ENCODE results near the gene ANTXR2.
"Not testable (repeated sequence)": the region's sequence is repeated elsewhere in the genome, so short reads cannot be mapped to it uniquely, and the experiment has no call there.

The ANTXR2 gene

GRCh38 chr4:79998201-79998600, 74.8 kb downstream of the ANTXR2 start:
- FAIRE-seq (no peak), DNase-seq (ENCODE audit: insufficient read length, low spot score) (no peak)

DNA sequence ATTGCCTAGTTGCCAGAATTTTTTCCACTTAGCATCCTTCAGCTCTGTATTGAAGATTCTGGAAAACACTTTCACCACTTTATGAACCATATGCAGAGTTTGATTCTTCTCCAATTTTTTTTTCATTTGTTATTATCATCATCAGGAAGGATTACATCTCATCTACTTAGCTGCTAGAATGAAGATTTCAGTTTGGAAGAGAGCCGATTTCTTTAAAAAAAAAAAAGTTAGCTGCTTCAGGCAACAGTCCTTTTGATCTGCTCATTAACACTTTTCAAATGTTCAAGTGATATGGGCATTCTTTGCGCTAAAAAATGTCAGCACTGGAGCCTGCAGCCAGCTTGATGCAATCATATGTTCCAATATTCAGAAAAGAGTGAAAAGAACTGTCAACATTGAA, 76.2 kb downstream of the ANTXR2 start:
- FAIRE-seq (no peak), DNase-seq (ENCODE audit: insufficient read length, low spot score) (no peak)

- DNase-seq (ENCODE audit: insufficient read length, low spot score), result no peak
- no peak for FAIRE-seq
Observed at GRCh38 chr4:79993476-79993875, 79.6 kb downstream of the ANTXR2 start.

DNA sequence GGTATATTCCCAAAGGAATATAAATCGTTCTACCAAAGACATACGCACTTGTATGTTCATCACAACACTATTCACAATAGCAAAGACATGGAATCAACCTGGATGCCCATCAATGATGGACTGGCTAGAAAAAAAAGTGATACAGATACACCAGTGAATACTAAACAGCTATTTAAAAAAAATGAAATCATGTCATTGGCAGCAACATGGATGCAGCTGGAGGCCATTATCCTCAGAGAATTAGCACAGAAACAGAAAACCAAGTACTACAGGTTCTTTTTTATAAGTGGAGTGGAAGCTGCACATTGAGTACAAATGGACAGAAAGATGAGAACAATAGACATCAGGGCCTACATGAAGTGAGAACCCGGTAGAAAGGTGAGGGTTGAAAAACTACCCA, 81.4 kb downstream of the ANTXR2 start:
- DNase-seq (ENCODE audit: insufficient read length, low spot score) (no peak), FAIRE-seq (no peak)

- DNase-seq (ENCODE audit: insufficient read length, low spot score); FAIRE-seq: not testable (repeated sequence)
Observed at GRCh38 chr4:79991100-79991499, 81.9 kb downstream of the ANTXR2 start.

GRCh38 chr4:79987401-79987800, 85.6 kb downstream of the ANTXR2 start:
- no peak for DNase-seq (ENCODE audit: insufficient read length, low spot score)
- FAIRE-seq, result no peak

GRCh38 chr4:79983431-79983830, 89.6 kb downstream of the ANTXR2 start:
- no peak for DNase-seq (ENCODE audit: insufficient read length, low spot score)
- FAIRE-seq, result no peak

DNA sequence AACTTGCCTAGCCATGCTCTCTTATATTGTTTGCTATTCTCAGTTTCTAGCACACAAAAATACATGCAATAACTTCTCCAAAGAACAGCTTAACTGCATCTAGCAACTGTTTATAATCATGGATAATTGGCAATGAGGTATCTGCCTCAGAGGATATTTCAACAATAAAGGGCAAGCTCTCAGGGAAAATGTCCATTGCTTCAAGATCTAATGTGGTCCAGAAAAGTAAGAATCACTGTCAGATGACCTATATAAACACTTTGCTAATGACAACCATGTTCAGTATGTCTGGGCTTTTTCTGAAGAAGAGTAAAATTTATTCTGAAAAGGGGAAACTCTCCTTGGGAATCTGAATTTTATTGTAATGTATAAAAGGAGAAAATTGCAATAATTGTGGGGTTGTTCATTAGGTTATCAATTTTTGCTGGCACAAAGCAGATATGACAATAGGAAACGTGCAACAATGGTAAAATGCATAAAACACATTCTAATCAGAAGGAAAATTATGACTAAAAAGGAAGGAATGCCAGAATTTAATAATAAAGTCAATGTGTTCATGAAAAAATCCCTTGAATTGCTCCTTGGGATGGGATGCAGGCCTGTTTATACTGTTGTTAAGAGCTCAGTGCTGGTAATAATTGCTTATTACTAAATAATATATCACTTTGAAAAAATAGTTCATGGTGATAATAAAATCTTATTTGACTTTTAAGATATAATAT, 90.3 kb downstream of the ANTXR2 start:
- no peak for DNase-seq (ENCODE audit: insufficient read length, low spot score)
- no peak for FAIRE-seq

DNA sequence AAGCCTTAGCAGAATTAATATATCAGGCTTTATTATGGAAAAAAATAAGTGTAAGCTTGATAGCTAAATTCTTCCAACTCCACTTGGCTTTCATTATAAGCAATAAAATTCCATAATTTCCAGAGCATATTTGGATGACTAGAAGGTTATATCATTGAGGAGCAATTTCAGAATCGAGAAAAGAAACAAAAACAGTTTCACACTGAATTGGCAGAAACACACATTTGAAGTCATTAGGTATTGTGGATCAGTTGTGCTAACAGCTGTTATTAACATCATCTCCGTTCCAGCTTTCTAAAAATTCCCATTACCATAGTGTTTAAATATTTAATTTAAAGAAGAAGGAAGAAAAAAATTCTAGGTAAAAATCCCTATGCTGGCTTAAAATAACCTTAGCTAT, 92.6 kb downstream of the ANTXR2 start:
- no peak for FAIRE-seq
- DNase-seq (ENCODE audit: insufficient read length, low spot score), result no peak

GRCh38 chr4:79979785-79980437, 93.1 kb downstream of the ANTXR2 start:
- DNase-seq (ENCODE audit: insufficient read length, low spot score), result no peak
- FAIRE-seq, result no peak

DNA sequence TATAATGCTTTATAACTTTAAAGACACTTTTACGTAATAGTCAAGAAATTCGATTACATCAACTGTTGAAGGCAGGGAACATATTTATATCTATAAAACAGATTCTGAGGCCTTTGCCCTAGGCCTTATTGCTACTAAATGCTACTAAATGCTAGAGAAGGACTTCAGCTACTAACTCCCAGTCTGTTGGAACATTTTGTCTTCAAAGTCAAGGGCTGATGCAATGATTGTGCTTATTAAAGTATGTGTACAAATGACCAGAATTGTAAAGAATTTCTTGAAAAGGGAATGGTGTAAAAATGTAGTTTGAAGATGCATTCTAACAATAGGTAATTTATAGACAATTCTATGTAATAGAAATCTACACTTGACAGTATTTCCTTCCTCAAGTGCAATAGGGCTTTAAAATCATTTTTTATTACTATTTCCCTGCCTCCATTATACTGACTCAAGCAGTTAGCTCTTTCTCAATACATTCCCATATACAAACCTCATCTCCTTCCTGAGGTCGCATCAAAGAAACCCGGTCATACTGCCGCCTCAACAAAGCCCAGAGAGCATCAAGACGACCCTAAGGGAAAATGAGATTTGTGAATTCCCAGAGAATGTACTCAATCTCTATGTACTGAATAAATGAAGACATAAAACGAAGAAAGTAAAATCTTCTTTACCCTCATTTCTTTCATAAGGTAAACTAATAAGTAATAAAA, 95.7 kb downstream of the ANTXR2 start:
- FAIRE-seq (no peak), DNase-seq (ENCODE audit: insufficient read length, low spot score) (no peak)

- FAIRE-seq (no peak), DNase-seq (ENCODE audit: insufficient read length, low spot score) (no peak)
Observed at GRCh38 chr4:79964400-79965211, 108.4 kb downstream of the ANTXR2 start.

GRCh38 chr4:79964020-79964399, 109.0 kb downstream of the ANTXR2 start:
- no peak for DNase-seq (ENCODE audit: insufficient read length, low spot score)
- no peak for FAIRE-seq

GRCh38 chr4:79959652-79960051, 113.4 kb downstream of the ANTXR2 start:
- DNase-seq (ENCODE audit: insufficient read length, low spot score) (no peak), FAIRE-seq (no peak)

GRCh38 chr4:79958466-79959264, 114.4 kb downstream of the ANTXR2 start:
- DNase-seq (ENCODE audit: insufficient read length, low spot score) (no peak), FAIRE-seq (no peak)

DNA sequence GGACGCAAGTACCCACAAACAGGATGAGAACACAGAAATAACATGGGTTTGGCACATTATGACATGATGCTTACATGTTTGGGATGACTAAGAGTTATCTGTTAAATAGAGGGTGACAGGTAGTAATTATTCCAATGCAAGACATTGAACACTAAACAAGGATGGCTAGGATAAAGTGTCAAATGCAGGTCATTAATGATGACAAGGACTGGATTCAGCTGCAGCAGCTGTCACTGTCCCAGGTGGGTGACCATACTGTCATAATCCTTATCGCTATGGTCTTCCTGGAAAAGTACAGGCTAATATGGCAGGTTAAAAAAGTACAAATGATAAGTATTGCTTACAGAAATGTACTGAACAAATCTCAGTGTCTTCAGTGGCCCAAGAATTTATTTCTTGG, 123.9 kb downstream of the ANTXR2 start:
- FAIRE-seq, result no peak

DNA sequence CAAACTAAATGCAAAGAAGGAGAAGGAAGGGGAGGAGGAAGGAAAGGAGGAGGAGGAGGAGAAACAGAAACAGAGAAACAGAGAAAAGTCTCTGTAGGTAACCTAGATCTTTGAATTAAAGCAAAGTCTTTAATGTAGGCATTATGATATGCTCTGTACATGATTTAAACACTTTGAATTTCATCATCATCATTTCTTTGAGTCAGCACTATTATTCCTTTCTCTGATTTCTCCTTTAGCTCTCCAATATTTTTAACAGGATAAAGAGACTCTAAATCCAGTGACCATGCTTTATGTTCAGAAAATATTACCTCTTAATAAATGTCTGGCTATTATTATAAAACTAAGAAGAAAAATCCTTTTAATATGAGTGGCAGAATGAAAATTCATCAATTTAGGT, 124.3 kb downstream of the ANTXR2 start:
- no peak for FAIRE-seq
- DNase-seq (ENCODE audit: insufficient read length, low spot score), result no peak

More for the DNA sequence above, 123.9 kb downstream of the ANTXR2 start:
- DNase-seq (ENCODE audit: insufficient read length, low spot score), result no peak

GRCh38 chr4:79948261-79948660, 124.8 kb downstream of the ANTXR2 start:
- DNase-seq (ENCODE audit: insufficient read length, low spot score) (no peak), FAIRE-seq (no peak)

DNA sequence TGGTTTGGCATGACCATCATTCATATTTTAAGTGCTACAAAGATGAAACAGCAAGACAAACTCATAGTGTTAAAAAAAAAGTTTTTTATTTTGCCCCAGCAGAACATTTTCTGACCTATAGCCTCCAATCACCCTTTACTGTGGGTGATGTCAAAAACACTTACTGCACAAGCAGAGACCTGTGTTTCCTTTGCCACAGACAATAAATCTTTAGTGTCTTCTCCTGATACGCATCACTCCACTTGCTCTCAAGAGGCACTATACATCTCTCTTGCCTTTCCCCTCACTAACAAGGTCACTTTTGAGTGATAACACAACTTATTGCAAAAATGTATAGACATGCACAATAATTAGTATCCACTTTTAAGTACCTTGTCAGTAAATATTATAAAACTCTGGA, 125.6 kb downstream of the ANTXR2 start:
- FAIRE-seq (no peak), DNase-seq (ENCODE audit: insufficient read length, low spot score) (no peak)

- no peak for FAIRE-seq
- no peak for DNase-seq (ENCODE audit: insufficient read length, low spot score)
Observed at GRCh38 chr4:79935274-79935673, 137.8 kb downstream of the ANTXR2 start.
